SK-N-SH treated with all-trans-retinoic acid at 6 μM for 48 hours (cell line): ENCODE results near the gene ZNF586.
"Not testable (repeated sequence)": the region's sequence is repeated elsewhere in the genome, so short reads cannot be mapped to it uniquely, and the experiment has no call there.

Experiments used
- ARNTL ChIP-seq: fragments of 450-650 bp; formaldehyde crosslinking; IDR thresholded peaks from 2 replicates; pipeline ENCODE4 v1.5.0; 2020; ENCODE audit warnings: low read depth, mild to moderate bottlenecking, moderate library complexity, borderline replicate concordance
- BACH2 ChIP-seq: fragments of 250-450 bp; sonication (Bioruptor Pico); IDR thresholded peaks from 2 replicates; pipeline ENCODE4 v1.9.0; 2021; ENCODE audit warnings: mild to moderate bottlenecking, borderline replicate concordance
- CSDC2 ChIP-seq: fragments of 250-450 bp; sonication (Bioruptor Pico); IDR thresholded peaks from 2 replicates; pipeline ENCODE4 v1.5.0; 2020; ENCODE audit warnings: mild to moderate bottlenecking, moderate library complexity
- ESRRG ChIP-seq: fragments of 250-450 bp; sonication (Bioruptor Pico); IDR thresholded peaks from 2 replicates; pipeline ENCODE4 v1.6.1; 2021; ENCODE audit warnings: mild to moderate bottlenecking
- GLIS3 ChIP-seq: fragments of 250-450 bp; sonication (Bioruptor Pico); IDR thresholded peaks from 2 replicates; pipeline ENCODE4 v1.5.0; 2020; ENCODE audit warnings: mild to moderate bottlenecking, moderate library complexity
- PATZ1 ChIP-seq: fragments of 250-450 bp; sonication (Bioruptor Pico); IDR thresholded peaks from 2 replicates; pipeline ENCODE4 v1.8.0; 2020; ENCODE audit warnings: mild to moderate bottlenecking, moderate library complexity, borderline replicate concordance
- RARB ChIP-seq: fragments of 250-450 bp; sonication (Bioruptor Pico); IDR thresholded peaks from 2 replicates; pipeline ENCODE4 v1.8.0; 2021; ENCODE audit warnings: mild to moderate bottlenecking, moderate library complexity
- TCF4 ChIP-seq: fragments of 250-450 bp; sonication (Bioruptor Pico); IDR thresholded peaks from 2 replicates; pipeline ENCODE4 v1.8.0; 2021; ENCODE audit warnings: mild to moderate bottlenecking, moderate library complexity, borderline replicate concordance
- ZFP30 ChIP-seq: fragments of 450-650 bp; formaldehyde crosslinking; IDR thresholded peaks from 2 replicates; pipeline ENCODE4 v1.5.0; 2022; ENCODE audit warnings: mild to moderate bottlenecking, moderate library complexity
- ZNF70 ChIP-seq: fragments of 450-650 bp; formaldehyde crosslinking; IDR thresholded peaks from 2 replicates; pipeline ENCODE4 v1.5.0; 2020; ENCODE audit warnings: mild to moderate bottlenecking, moderate library complexity
- ZNF8 ChIP-seq: fragments of 450-650 bp; formaldehyde crosslinking; IDR thresholded peaks from 2 replicates; pipeline ENCODE4 v1.5.0; 2020; ENCODE audit warnings: mild to moderate bottlenecking, moderate library complexity

GRCh38 chr19:57810410-57811295, 41.2 kb downstream of the ZNF586 start:
- TF ChIP-seq ZNF70; ESRRG (CRISPR knock-in tag); ZFP30 (CRISPR knock-in tag); TCF4 (CRISPR knock-in tag); ARNTL (CRISPR knock-in tag); PATZ1 (CRISPR knock-in tag); GLIS3 (CRISPR knock-in tag); CSDC2 (CRISPR knock-in tag); ZNF8; RARB; BACH2 (CRISPR knock-in tag): not testable (repeated sequence)
